GM23338 (cell line): Measurements from ENCODE around the gene EXOSC5. TPM values are rescaled to one million over a fixed set of nuclear protein-coding genes. Genes with fewer than 3 reads are reported as not detected.

Experiments
- ATAC-seq: fragments of 200-7000 bp; cut with Tn5 transposase; 3 replicates; pipeline ENCODE4 v1.9.1; 2020
- DNase-seq: peaks from one replicate; pipeline ENCODE4 v3.0.0-alpha.2; 2015; ENCODE audit warnings: low spot score
- H2AFZ ChIP-seq: fragments of 200-600 bp; sonication (generic); 2 replicates; pipeline ENCODE4 v1.8.0; 2016; ENCODE audit warnings: antibody characterized with exemption, mild to moderate bottlenecking, moderate library complexity
- H3F3A ChIP-seq: fragments of 200-600 bp; sonication (generic); replicated peaks from 2 replicates; pipeline ENCODE4 v1.8.0; 2017; ENCODE audit warnings: antibody characterized with exemption, mixed run types, low read depth
- H3K27ac ChIP-seq: fragments of 200-600 bp; sonication (generic); 2 replicates; pipeline ENCODE4 v1.6.1; 2016; ENCODE audit warnings: low read depth
- H3K27me3 ChIP-seq: fragments of 200-600 bp; sonication (generic); 2 replicates; pipeline ENCODE4 v1.8.0; 2016; ENCODE audit warnings: mild to moderate bottlenecking, mixed run types, moderate library complexity; ENCODE audit not compliant: insufficient read depth
- H3K36me3 ChIP-seq: fragments of 200-600 bp; sonication (generic); 2 replicates; pipeline ENCODE4 v1.8.0; 2016; ENCODE audit warnings: mild to moderate bottlenecking; ENCODE audit not compliant: insufficient read depth
- H3K4me1 ChIP-seq: fragments of 200-600 bp; sonication (generic); 2 replicates; pipeline ENCODE4 v1.8.0; 2016; ENCODE audit warnings: mild to moderate bottlenecking, moderate library complexity; ENCODE audit not compliant: insufficient read depth
- H3K4me2 ChIP-seq: fragments of 200-600 bp; sonication (generic); 2 replicates; pipeline ENCODE4 v1.7.1; 2017; ENCODE audit warnings: mixed run types
- H3K4me3 ChIP-seq: fragments of 200-600 bp; sonication (generic); 2 replicates; pipeline ENCODE4 v1.6.1; 2016; ENCODE audit warnings: mixed run types
- H3K79me2 ChIP-seq: fragments of 200-600 bp; sonication (generic); replicated peaks from 2 replicates; pipeline ENCODE4 v1.8.0; 2017; ENCODE audit warnings: mild to moderate bottlenecking; ENCODE audit not compliant: insufficient read depth
- H3K9me2 ChIP-seq: fragments of 200-600 bp; sonication (generic); 2 replicates; pipeline ENCODE4 v1.8.0; 2017; ENCODE audit not compliant: insufficient read depth
- H4K20me1 ChIP-seq: fragments of 200-600 bp; sonication (generic); replicated peaks from 2 replicates; pipeline ENCODE4 v1.8.0; 2017; ENCODE audit warnings: mild to moderate bottlenecking; ENCODE audit not compliant: insufficient read depth
- H3K27ac Mint-ChIP-seq: 2 replicates; pipeline ENCODE4 v1.8.0; 2020; ENCODE audit warnings: inconsistent platforms, mild to moderate bottlenecking, moderate library complexity, mixed read lengths
- H3K27me3 Mint-ChIP-seq: 3 replicates; pipeline ENCODE4 v1.8.0; 2022; ENCODE audit warnings: low read depth, mild to moderate bottlenecking, moderate library complexity, mixed read lengths, inconsistent platforms; ENCODE audit not compliant: insufficient read depth, poor library complexity
- H3K36me3 Mint-ChIP-seq: 3 replicates; pipeline ENCODE4 v1.8.0; 2021; ENCODE audit warnings: low read depth, mild to moderate bottlenecking, inconsistent platforms, moderate library complexity, mixed read lengths
- H3K4me1 Mint-ChIP-seq: 3 replicates; pipeline ENCODE4 v1.8.0; 2020; ENCODE audit warnings: mild to moderate bottlenecking, inconsistent platforms, mixed read lengths
- H3K4me3 Mint-ChIP-seq: 3 replicates; pipeline ENCODE4 v1.8.0; 2021; ENCODE audit warnings: moderate library complexity, mild to moderate bottlenecking, inconsistent platforms, mixed read lengths
- H3K9me3 Mint-ChIP-seq: 3 replicates; pipeline ENCODE4 v1.8.0; 2020; ENCODE audit warnings: moderate library complexity, mild to moderate bottlenecking, inconsistent platforms, mixed read lengths
- CREB1 ChIP-seq: fragments of 250-450 bp; sonication (Bioruptor Pico); IDR thresholded peaks from 2 replicates; pipeline ENCODE4 v1.5.0; 2020; ENCODE audit warnings: low read depth, mild to moderate bottlenecking, moderate library complexity
- EZH2 ChIP-seq: fragments of 200-600 bp; sonication (generic); IDR thresholded peaks from one replicate; pipeline ENCODE4 v1.8.0; 2017; ENCODE audit warnings: antibody characterized with exemption, mild to moderate bottlenecking, low read depth; ENCODE audit not compliant: unreplicated experiment
- EZH2phosphoT487 ChIP-seq: fragments of 200-600 bp; sonication (generic); IDR thresholded peaks from one replicate; pipeline ENCODE4 v1.8.1; 2018; ENCODE audit warnings: antibody characterized with exemption; ENCODE audit not compliant: unreplicated experiment
- JUNB ChIP-seq: IDR thresholded peaks from one replicate; pipeline ENCODE4 v1.6.1; 2016; ENCODE audit warnings: antibody characterized with exemption; ENCODE audit not compliant: unreplicated experiment
- NANOG ChIP-seq: IDR thresholded peaks from 2 replicates; pipeline ENCODE4 v1.6.1; 2016; ENCODE audit warnings: antibody characterized with exemption, borderline replicate concordance
- POLR2AphosphoS5 ChIP-seq: IDR thresholded peaks from 2 replicates; pipeline ENCODE4 v1.6.1; 2016; ENCODE audit warnings: antibody characterized with exemption, low read depth
- STAT1 ChIP-seq: IDR thresholded peaks from one replicate; pipeline ENCODE4 v1.6.1; 2016; ENCODE audit warnings: antibody characterized with exemption; ENCODE audit not compliant: unreplicated experiment
- ZNF331 ChIP-seq: fragments of 250-450 bp; sonication (Bioruptor Pico); IDR thresholded peaks from 2 replicates; pipeline ENCODE4 v1.5.0; 2020; ENCODE audit warnings: low read depth, mild to moderate bottlenecking, moderate library complexity
- polyA plus RNA-seq: library from polyadenylated mRNA; unstranded; fragments of >200 nt; fragmentation: Nextera tagmentation; extraction: Ambion mirVana; gene quantifications from 2 replicates; pipeline ENCODE4 v1.2.1, GENCODE V29; 2016
- total RNA-seq: library from RNA; depleted of rRNA; stranded (reverse); fragments of >200 nt; shearing (Covaris generic); gene quantifications from 2 replicates; pipeline ENCODE4 v1.2.3, GENCODE V29; 2014
- TF ChIP-seq, protein P1 (sequence below): fragments of 250-450 bp; sonication (Bioruptor Pico); IDR thresholded peaks from 2 replicates; pipeline ENCODE4 v1.5.0; 2020; ENCODE audit warnings: mild to moderate bottlenecking, moderate library complexity
- TF ChIP-seq, protein P2 (sequence below): IDR thresholded peaks from 2 replicates; pipeline ENCODE4 v1.6.1; 2016; ENCODE audit warnings: antibody characterized with exemption
- TF ChIP-seq, protein P3 (sequence below): IDR thresholded peaks from one replicate; pipeline ENCODE4 v1.6.1; 2018; ENCODE audit warnings: antibody characterized with exemption; ENCODE audit not compliant: unreplicated experiment

EXOSC5 gene
- total and polyA plus RNA-seq, 2 experiments from 2014 or later: 65.1 to 125 TPM

- Histone ChIP-seq H4K20me1 (no peaks in the 10 kb centered on the region), H3K36me3 (no peaks in the 10 kb centered on the region), H3K27ac (no peak overlapping the region), H3K79me2 (no peaks in the 10 kb centered on the region), H3K27me3 (no peaks in the 10 kb centered on the region), H3F3A (no peaks in the 10 kb centered on the region), H3K4me3 (no peak overlapping the region), H3K9me2 (no peaks in the 10 kb centered on the region), H3K4me1 (no peaks in the 10 kb centered on the region), H3K4me2 (no peak overlapping the region), H2AFZ (no peak overlapping the region)
- H3K36me3 Mint-ChIP-seq: peaks cover 19% of the 10 kb centered on the region
- H3K27me3 Mint-ChIP-seq: peaks cover 10% of the 10 kb centered on the region
- no peak for DNase-seq
- TF ChIP-seq POLR2AphosphoS5 (no peak), CREB1 (CRISPR knock-in tag) (no peak), JUNB (no peak), STAT1 (no peak), EZH2phosphoT487 (no peak), NANOG (no peak), EZH2 (no peak), ZNF331 (CRISPR knock-in tag) (no peak)
- TF ChIP-seq, protein P1, sequence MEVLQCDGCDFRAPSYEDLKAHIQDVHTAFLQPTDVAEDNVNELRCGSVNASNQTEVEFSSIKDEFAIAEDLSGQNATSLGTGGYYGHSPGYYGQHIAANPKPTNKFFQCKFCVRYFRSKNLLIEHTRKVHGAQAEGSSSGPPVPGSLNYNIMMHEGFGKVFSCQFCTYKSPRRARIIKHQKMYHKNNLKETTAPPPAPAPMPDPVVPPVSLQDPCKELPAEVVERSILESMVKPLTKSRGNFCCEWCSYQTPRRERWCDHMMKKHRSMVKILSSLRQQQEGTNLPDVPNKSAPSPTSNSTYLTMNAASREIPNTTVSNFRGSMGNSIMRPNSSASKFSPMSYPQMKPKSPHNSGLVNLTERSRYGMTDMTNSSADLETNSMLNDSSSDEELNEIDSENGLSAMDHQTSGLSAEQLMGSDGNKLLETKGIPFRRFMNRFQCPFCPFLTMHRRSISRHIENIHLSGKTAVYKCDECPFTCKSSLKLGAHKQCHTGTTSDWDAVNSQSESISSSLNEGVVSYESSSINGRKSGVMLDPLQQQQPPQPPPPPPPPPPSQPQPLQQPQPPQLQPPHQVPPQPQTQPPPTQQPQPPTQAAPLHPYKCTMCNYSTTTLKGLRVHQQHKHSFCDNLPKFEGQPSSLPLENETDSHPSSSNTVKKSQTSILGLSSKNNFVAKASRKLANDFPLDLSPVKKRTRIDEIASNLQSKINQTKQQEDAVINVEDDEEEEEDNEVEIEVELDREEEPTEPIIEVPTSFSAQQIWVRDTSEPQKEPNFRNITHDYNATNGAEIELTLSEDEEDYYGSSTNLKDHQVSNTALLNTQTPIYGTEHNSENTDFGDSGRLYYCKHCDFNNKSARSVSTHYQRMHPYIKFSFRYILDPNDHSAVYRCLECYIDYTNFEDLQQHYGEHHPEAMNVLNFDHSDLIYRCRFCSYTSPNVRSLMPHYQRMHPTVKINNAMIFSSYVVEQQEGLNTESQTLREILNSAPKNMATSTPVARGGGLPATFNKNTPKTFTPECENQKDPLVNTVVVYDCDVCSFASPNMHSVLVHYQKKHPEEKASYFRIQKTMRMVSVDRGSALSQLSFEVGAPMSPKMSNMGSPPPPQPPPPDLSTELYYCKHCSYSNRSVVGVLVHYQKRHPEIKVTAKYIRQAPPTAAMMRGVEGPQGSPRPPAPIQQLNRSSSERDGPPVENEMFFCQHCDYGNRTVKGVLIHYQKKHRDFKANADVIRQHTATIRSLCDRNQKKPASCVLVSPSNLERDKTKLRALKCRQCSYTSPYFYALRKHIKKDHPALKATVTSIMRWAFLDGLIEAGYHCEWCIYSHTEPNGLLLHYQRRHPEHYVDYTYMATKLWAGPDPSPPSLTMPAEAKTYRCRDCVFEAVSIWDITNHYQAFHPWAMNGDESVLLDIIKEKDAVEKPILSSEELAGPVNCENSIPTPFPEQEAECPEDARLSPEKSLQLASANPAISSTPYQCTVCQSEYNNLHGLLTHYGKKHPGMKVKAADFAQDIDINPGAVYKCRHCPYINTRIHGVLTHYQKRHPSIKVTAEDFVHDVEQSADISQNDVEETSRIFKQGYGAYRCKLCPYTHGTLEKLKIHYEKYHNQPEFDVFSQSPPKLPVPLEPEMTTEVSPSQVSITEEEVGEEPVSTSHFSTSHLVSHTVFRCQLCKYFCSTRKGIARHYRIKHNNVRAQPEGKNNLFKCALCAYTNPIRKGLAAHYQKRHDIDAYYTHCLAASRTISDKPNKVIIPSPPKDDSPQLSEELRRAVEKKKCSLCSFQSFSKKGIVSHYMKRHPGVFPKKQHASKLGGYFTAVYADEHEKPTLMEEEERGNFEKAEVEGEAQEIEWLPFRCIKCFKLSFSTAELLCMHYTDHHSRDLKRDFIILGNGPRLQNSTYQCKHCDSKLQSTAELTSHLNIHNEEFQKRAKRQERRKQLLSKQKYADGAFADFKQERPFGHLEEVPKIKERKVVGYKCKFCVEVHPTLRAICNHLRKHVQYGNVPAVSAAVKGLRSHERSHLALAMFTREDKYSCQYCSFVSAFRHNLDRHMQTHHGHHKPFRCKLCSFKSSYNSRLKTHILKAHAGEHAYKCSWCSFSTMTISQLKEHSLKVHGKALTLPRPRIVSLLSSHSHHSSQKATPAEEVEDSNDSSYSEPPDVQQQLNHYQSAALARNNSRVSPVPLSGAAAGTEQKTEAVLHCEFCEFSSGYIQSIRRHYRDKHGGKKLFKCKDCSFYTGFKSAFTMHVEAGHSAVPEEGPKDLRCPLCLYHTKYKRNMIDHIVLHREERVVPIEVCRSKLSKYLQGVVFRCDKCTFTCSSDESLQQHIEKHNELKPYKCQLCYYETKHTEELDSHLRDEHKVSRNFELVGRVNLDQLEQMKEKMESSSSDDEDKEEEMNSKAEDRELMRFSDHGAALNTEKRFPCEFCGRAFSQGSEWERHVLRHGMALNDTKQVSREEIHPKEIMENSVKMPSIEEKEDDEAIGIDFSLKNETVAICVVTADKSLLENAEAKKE: no peak
- TF ChIP-seq, protein P2, sequence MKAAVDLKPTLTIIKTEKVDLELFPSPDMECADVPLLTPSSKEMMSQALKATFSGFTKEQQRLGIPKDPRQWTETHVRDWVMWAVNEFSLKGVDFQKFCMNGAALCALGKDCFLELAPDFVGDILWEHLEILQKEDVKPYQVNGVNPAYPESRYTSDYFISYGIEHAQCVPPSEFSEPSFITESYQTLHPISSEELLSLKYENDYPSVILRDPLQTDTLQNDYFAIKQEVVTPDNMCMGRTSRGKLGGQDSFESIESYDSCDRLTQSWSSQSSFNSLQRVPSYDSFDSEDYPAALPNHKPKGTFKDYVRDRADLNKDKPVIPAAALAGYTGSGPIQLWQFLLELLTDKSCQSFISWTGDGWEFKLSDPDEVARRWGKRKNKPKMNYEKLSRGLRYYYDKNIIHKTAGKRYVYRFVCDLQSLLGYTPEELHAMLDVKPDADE: no peak
- TF ChIP-seq, protein P3, sequence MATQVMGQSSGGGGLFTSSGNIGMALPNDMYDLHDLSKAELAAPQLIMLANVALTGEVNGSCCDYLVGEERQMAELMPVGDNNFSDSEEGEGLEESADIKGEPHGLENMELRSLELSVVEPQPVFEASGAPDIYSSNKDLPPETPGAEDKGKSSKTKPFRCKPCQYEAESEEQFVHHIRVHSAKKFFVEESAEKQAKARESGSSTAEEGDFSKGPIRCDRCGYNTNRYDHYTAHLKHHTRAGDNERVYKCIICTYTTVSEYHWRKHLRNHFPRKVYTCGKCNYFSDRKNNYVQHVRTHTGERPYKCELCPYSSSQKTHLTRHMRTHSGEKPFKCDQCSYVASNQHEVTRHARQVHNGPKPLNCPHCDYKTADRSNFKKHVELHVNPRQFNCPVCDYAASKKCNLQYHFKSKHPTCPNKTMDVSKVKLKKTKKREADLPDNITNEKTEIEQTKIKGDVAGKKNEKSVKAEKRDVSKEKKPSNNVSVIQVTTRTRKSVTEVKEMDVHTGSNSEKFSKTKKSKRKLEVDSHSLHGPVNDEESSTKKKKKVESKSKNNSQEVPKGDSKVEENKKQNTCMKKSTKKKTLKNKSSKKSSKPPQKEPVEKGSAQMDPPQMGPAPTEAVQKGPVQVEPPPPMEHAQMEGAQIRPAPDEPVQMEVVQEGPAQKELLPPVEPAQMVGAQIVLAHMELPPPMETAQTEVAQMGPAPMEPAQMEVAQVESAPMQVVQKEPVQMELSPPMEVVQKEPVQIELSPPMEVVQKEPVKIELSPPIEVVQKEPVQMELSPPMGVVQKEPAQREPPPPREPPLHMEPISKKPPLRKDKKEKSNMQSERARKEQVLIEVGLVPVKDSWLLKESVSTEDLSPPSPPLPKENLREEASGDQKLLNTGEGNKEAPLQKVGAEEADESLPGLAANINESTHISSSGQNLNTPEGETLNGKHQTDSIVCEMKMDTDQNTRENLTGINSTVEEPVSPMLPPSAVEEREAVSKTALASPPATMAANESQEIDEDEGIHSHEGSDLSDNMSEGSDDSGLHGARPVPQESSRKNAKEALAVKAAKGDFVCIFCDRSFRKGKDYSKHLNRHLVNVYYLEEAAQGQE: no peak
- ATAC-seq: no peak
- no peaks in the 10 kb centered on the region; the same call in 2 of the 3 replicates for H3K4me1 Mint-ChIP-seq
- H3K27ac Mint-ChIP-seq: no peak overlapping the region
- H3K9me3 Mint-ChIP-seq: no peaks in the 10 kb centered on the region
- H3K4me3 Mint-ChIP-seq: no peak overlapping the region
Observed at GRCh38 chr19:41413947-41414346, 16.8 kb upstream of the EXOSC5 start.
